SU-DHL-6 (cell line): ENCODE results near the gene ID3.
A peak's percentile ranks its signal among the peaks of the same experiment; 100 is the strongest.

Source experiments
- H2AFZ ChIP-seq: fragments of 200-600 bp; sonication (generic); 2 replicates; pipeline ENCODE4 v1.6.1; 2014; ENCODE audit warnings: low read depth, mild to moderate bottlenecking, moderate library complexity, mixed read lengths, antibody characterized with exemption, low read length; ENCODE audit not compliant: severe bottlenecking
- H3F3A ChIP-seq: fragments of 200-600 bp; shearing (Covaris generic); 2 replicates; pipeline ENCODE4 v1.6.0; 2016; ENCODE audit warnings: antibody characterized with exemption, mild to moderate bottlenecking; ENCODE audit not compliant: insufficient read depth
- H3K27ac ChIP-seq: fragments of 200-600 bp; sonication (generic); 2 replicates; pipeline ENCODE4 v1.5.1; 2016; ENCODE audit warnings: low read depth, mild to moderate bottlenecking, low read length, moderate library complexity, mixed read lengths
- H3K27me3 ChIP-seq: fragments of 200-600 bp; sonication (generic), shearing (Covaris generic); 2 replicates; pipeline ENCODE4 v1.6.0; 2014; ENCODE audit warnings: mild to moderate bottlenecking, low read length
- H3K36me3 ChIP-seq: fragments of 200-600 bp; sonication (generic); 2 replicates; pipeline ENCODE4 v1.6.1; 2014; ENCODE audit warnings: mild to moderate bottlenecking, low read length, mixed read lengths
- H3K4me2 ChIP-seq: fragments of 300-600, 200-600 bp; shearing (Covaris generic), sonication (generic); 2 replicates; pipeline ENCODE4 v1.6.0; 2014; ENCODE audit warnings: low read length, low read depth, mild to moderate bottlenecking; ENCODE audit not compliant: poor library complexity, severe bottlenecking
- H3K4me3 ChIP-seq: fragments of 200-600 bp; sonication (generic); 2 replicates; pipeline ENCODE4 v1.5.1; 2014; ENCODE audit warnings: antibody characterized with exemption, low read length, mild to moderate bottlenecking, mixed read lengths; ENCODE audit not compliant: insufficient read depth, poor library complexity, severe bottlenecking
- H3K79me2 ChIP-seq: fragments of 200-600 bp; sonication (generic); 2 replicates; pipeline ENCODE4 v1.6.1; 2014; ENCODE audit warnings: mild to moderate bottlenecking, low read length, moderate library complexity; ENCODE audit not compliant: insufficient read depth
- H3K9ac ChIP-seq: fragments of 200-600 bp; sonication (generic); 2 replicates; pipeline ENCODE4 v1.7.0; 2014; ENCODE audit warnings: mild to moderate bottlenecking, low read length
- H3K9me2 ChIP-seq: fragments of 200-600 bp; sonication (generic); replicated peaks from 2 replicates; pipeline ENCODE4 v1.6.1; 2014; ENCODE audit warnings: low read length; ENCODE audit not compliant: insufficient read depth
- H3K9me3 ChIP-seq: fragments of 200-600 bp; sonication (generic); 2 replicates; pipeline ENCODE4 v1.6.1; 2014; ENCODE audit warnings: low read length, mixed read lengths; ENCODE audit not compliant: insufficient read depth
- H4K20me1 ChIP-seq: fragments of 200-600 bp; sonication (generic); 2 replicates; pipeline ENCODE4 v1.6.1; 2014; ENCODE audit warnings: low read depth, mild to moderate bottlenecking, antibody characterized with exemption, low read length, moderate library complexity, mixed read lengths
- EZH2phosphoT487 ChIP-seq: fragments of 200-600 bp; sonication (generic), shearing (Covaris generic); conservative IDR thresholded peaks from 2 replicates; pipeline ENCODE4 v1.6.1; 2018; ENCODE audit warnings: mild to moderate bottlenecking, antibody characterized with exemption, low read length, moderate library complexity, mixed read lengths
- TF ChIP-seq, protein P1 (sequence below): fragments of 200-600 bp; sonication (generic); IDR thresholded peaks from one replicate; pipeline ENCODE4 v1.5.1; 2017; ENCODE audit warnings: antibody characterized with exemption, mild to moderate bottlenecking, low read length, moderate library complexity; ENCODE audit not compliant: insufficient read depth, poor library complexity, severe bottlenecking

The ID3 gene

GRCh38 chr1:23554481-23555269 lies 4.6 kb downstream of the ID3 start:
- Histone ChIP-seq H3F3A (peaks cover 38% of the 10 kb centered on the region), H4K20me1 (no peaks in the 10 kb centered on the region), H3K27me3 (no peaks in the 10 kb centered on the region), H3K9me2 (no peaks in the 10 kb centered on the region), H3K27ac (peak overlapping the region; percentile 86), H3K79me2 (peaks cover 9% of the 10 kb centered on the region), H3K4me3 (peak overlapping the region; percentile 47), H3K9ac (peak overlapping the region; percentile 88), H3K36me3 (no peaks in the 10 kb centered on the region), H3K4me2 (peak overlapping the region; percentile 82), H2AFZ (no peak overlapping the region), H3K9me3 (no peaks in the 10 kb centered on the region)
- TF ChIP-seq, protein P1, sequence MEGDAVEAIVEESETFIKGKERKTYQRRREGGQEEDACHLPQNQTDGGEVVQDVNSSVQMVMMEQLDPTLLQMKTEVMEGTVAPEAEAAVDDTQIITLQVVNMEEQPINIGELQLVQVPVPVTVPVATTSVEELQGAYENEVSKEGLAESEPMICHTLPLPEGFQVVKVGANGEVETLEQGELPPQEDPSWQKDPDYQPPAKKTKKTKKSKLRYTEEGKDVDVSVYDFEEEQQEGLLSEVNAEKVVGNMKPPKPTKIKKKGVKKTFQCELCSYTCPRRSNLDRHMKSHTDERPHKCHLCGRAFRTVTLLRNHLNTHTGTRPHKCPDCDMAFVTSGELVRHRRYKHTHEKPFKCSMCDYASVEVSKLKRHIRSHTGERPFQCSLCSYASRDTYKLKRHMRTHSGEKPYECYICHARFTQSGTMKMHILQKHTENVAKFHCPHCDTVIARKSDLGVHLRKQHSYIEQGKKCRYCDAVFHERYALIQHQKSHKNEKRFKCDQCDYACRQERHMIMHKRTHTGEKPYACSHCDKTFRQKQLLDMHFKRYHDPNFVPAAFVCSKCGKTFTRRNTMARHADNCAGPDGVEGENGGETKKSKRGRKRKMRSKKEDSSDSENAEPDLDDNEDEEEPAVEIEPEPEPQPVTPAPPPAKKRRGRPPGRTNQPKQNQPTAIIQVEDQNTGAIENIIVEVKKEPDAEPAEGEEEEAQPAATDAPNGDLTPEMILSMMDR, result peak; percentile 20
- TF ChIP-seq EZH2phosphoT487, result no peak

- H3K4me3 ChIP-seq, result peak overlapping the region; percentile 47
- no peak overlapping the region for H2AFZ ChIP-seq
- peaks cover 40% of the 10 kb centered on the region for H3F3A ChIP-seq
- H3K9me2 ChIP-seq, result no peaks in the 10 kb centered on the region
- peak overlapping the region; percentile 88 for H3K9ac ChIP-seq
- H3K4me2 ChIP-seq, result peak overlapping the region; percentile 81
- H3K79me2 ChIP-seq, result peaks cover 9% of the 10 kb centered on the region
- H3K27ac ChIP-seq, result peak overlapping the region; percentile 64
- TF ChIP-seq, protein P1, result no peak
- TF ChIP-seq EZH2phosphoT487, result no peak
- no peaks in the 10 kb centered on the region for H4K20me1 ChIP-seq
- no peaks in the 10 kb centered on the region for H3K9me3 ChIP-seq
- no peaks in the 10 kb centered on the region for H3K36me3 ChIP-seq
- no peaks in the 10 kb centered on the region for H3K27me3 ChIP-seq
These were observed 5.2 kb downstream of the ID3 start for GRCh38 chr1:23554127-23554480.

DNA sequence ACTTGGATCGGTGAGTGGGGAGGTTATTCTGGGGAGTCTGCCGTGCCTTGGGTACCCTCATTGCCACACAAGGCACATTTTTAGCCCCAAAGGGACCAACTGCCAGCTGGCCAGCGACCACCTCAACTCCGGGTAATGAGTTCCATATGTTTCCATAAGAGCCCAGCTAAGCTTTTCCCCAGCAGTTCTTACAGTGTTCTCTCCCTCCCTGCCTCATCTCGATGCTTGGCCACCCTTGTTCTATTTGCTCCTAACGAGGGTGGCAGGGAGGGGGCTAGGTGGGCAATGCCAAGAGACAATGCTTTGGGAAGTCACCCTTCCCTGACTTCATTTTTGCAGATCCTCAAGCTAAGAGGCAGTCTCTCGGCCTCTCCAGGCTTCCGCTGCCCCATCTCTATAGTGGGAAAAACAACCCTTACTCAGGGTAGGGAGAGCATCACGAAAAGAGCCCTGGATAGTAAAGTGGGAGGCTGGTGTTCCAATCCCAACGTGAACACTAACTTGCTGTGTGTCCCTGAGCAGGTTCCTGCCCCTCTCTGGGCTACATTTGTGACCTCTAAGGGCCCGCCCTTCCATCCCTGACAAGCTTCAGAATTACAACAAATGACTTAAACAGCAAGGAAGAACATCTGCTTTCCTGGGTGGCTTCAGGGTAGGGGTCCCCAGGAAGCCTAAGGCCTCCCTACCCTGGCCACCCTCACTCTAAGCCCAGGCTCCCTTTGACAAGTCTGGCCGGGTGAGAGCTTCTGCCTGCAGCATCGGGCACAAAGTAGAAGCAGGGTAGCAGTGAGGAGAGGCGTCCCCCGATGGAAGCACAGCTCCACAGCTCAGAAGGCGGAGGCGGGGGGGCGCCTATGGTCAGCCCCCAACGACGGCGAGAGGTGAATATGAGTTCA lies 5.8 kb downstream of the ID3 start:
- TF ChIP-seq EZH2phosphoT487, result no peak
- TF ChIP-seq, protein P1, result no peak
- Histone ChIP-seq H3K4me2 (peak overlapping the region; percentile 81), H3K4me3 (no peak overlapping the region), H3K9ac (peak overlapping the region; percentile 88), H4K20me1 (no peaks in the 10 kb centered on the region), H3K9me3 (no peaks in the 10 kb centered on the region), H3K27me3 (no peaks in the 10 kb centered on the region), H2AFZ (no peak overlapping the region), H3K79me2 (peaks cover 2% of the 10 kb centered on the region), H3K36me3 (no peaks in the 10 kb centered on the region), H3K9me2 (no peaks in the 10 kb centered on the region), H3F3A (peaks cover 39% of the 10 kb centered on the region), H3K27ac (no peak overlapping the region)
